SK-N-SH (cell line): Measurements from ENCODE around the gene NTSR1. TPM values are rescaled to one million over a fixed set of nuclear protein-coding genes. Genes with fewer than 3 reads are reported as not detected.
"Not testable (repeated sequence)": the region's sequence is repeated elsewhere in the genome, so short reads cannot be mapped to it uniquely, and the experiment has no call there.

Experiments used
- CTCF ChIA-PET: fragments of 300-600, 350-600 bp; formaldehyde crosslinking; extraction: SDS; loops from one replicate; lab custom pipeline; 2021; lab: Yijun Ruan, JAX
- POLR2A ChIA-PET: fragments of 350-600 bp; sonication (Branson Sonifier 250); formaldehyde crosslinking; extraction: SDS; loops from one replicate; lab custom pipeline; 2020; ENCODE audit warnings: antibody characterized with exemption, inconsistent platforms; lab: Yijun Ruan, JAX
- DNase-seq: peaks from one replicate; pipeline ENCODE4 v3.0.0; 2012
- H2AFZ ChIP-seq: fragments of 200-600 bp; sonication (generic); 2 replicates; pipeline ENCODE4 v1.8.1; 2016; ENCODE audit warnings: antibody characterized with exemption, mild to moderate bottlenecking, low read depth
- H3F3A ChIP-seq: fragments of 200-600 bp; sonication (generic); replicated peaks from 2 replicates; pipeline ENCODE3; 2016; ENCODE audit warnings: antibody characterized with exemption, mild to moderate bottlenecking; ENCODE audit not compliant: insufficient read depth
- H3K27ac ChIP-seq, 2 experiments: fragments of 200-500 bp in 1 of 2; fragments of 200-600 bp in 1 of 2; sonication (Bioruptor generic) in 1 of 2; sonication (generic), shearing (Covaris generic) in 1 of 2; 2 replicates each; pipeline versions ENCODE4 v1.5.1 to v1.6.1; 2014 to 2016; ENCODE audit warnings: low read depth in 2 of 2, inconsistent platforms in 1 of 2, low read length in 1 of 2, mild to moderate bottlenecking in 1 of 2, mixed read lengths in 1 of 2
- H3K27me3 ChIP-seq: fragments of 200-600 bp; sonication (generic), shearing (Covaris generic); 2 replicates; pipeline ENCODE4 v1.6.1; 2016; ENCODE audit warnings: mixed run types; ENCODE audit not compliant: insufficient read depth
- H3K36me3 ChIP-seq, 2 experiments: fragments of 200-500 bp in 1 of 2; fragments of 200-600 bp in 1 of 2; sonication (Bioruptor generic) in 1 of 2; sonication (generic) in 1 of 2; replicated peaks in 1 of 2; 2 replicates each; pipeline versions ENCODE3 to v1.5.1; 2014 to 2016; ENCODE audit warnings: low read length in 1 of 2, mild to moderate bottlenecking in 1 of 2; ENCODE audit not compliant: insufficient read depth in 2 of 2, control insufficient read depth in 1 of 2
- H3K4me1 ChIP-seq, 2 experiments: fragments of 200-500 bp in 1 of 2; fragments of 200-600 bp in 1 of 2; sonication (Bioruptor generic) in 1 of 2; sonication (generic), shearing (Covaris generic) in 1 of 2; 2 replicates each; pipeline versions ENCODE4 v1.5.1 to v1.6.1; 2014 to 2016; ENCODE audit warnings: low read depth in 1 of 2, low read length in 1 of 2, mixed run types in 1 of 2; ENCODE audit not compliant: insufficient read depth in 2 of 2, control insufficient read depth in 1 of 2
- H3K4me2 ChIP-seq: fragments of 200-600 bp; sonication (generic), shearing (Covaris generic); 2 replicates; pipeline ENCODE4 v1.6.1; 2017; ENCODE audit warnings: mixed run types
- H3K4me3 ChIP-seq, 2 experiments: fragments of 200-500 bp in 1 of 2; fragments of 200-600 bp in 1 of 2; sonication (Bioruptor generic) in 1 of 2; sonication (generic), shearing (Covaris generic) in 1 of 2; 2 replicates each; pipeline versions ENCODE4 v1.5.1 to v1.8.1; 2014 to 2016; ENCODE audit warnings: low read depth in 2 of 2, inconsistent platforms in 1 of 2, low read length in 1 of 2, mild to moderate bottlenecking in 1 of 2, mixed read lengths in 1 of 2, moderate library complexity in 1 of 2
- H3K79me2 ChIP-seq: fragments of 200-600 bp; sonication (generic); 2 replicates; pipeline ENCODE4 v1.8.1; 2017; ENCODE audit warnings: mild to moderate bottlenecking; ENCODE audit not compliant: insufficient read depth
- H3K9ac ChIP-seq: fragments of 200-600 bp; sonication (generic); 2 replicates; pipeline ENCODE4 v1.6.1; 2017; ENCODE audit warnings: mixed run types
- H3K9me2 ChIP-seq: fragments of 200-600 bp; sonication (generic); 2 replicates; pipeline ENCODE4 v1.6.1; 2017; ENCODE audit warnings: mixed run types
- H3K9me3 ChIP-seq: fragments of 200-600 bp; sonication (generic); 2 replicates; pipeline ENCODE4 v1.6.1; 2017; ENCODE audit warnings: mixed run types, mild to moderate bottlenecking, moderate library complexity
- H4K20me1 ChIP-seq: fragments of 200-600 bp; sonication (generic); 2 replicates; pipeline ENCODE4 v1.6.1; 2017; ENCODE audit warnings: mild to moderate bottlenecking, mixed run types; ENCODE audit not compliant: insufficient read depth
- ELF1 ChIP-seq: IDR thresholded peaks from 2 replicates; pipeline ENCODE4 v1.4.0; 2012
- IRF3 ChIP-seq: fragments of 150-350 bp; IDR thresholded peaks from 2 replicates; pipeline ENCODE4 v1.6.1; 2016; ENCODE audit warnings: mild to moderate bottlenecking, low read depth, low read length
- NFIC ChIP-seq: IDR thresholded peaks from 2 replicates; pipeline ENCODE4 v1.4.0; 2012; ENCODE audit warnings: borderline replicate concordance
- NRF1 ChIP-seq: IDR thresholded peaks from 2 replicates; pipeline ENCODE4 v1.6.1; 2012; ENCODE audit warnings: low read depth, mild to moderate bottlenecking, low read length
- PBX3 ChIP-seq: IDR thresholded peaks from 2 replicates; pipeline ENCODE4; 2012
- REST ChIP-seq: IDR thresholded peaks from 2 replicates; pipeline ENCODE4 v1.6.1; 2012; ENCODE audit warnings: mild to moderate bottlenecking, low read depth, low read length, moderate library complexity
- RFX5 ChIP-seq: IDR thresholded peaks from 2 replicates; pipeline ENCODE4 v1.6.1; 2012; ENCODE audit warnings: mild to moderate bottlenecking, improper control_type of control experiment, low read length
- SMC3 ChIP-seq: IDR thresholded peaks from 2 replicates; pipeline ENCODE4 v1.6.1; 2012; ENCODE audit warnings: low read depth, low read length, improper control_type of control experiment
- TEAD4 ChIP-seq: IDR thresholded peaks from 2 replicates; pipeline ENCODE4 v1.4.0; 2012; ENCODE audit warnings: mild to moderate bottlenecking, borderline replicate concordance; ENCODE audit not compliant: insufficient read depth
- USF1 ChIP-seq: IDR thresholded peaks from 2 replicates; pipeline ENCODE4 v1.4.0; 2012; ENCODE audit warnings: low read depth, borderline replicate concordance
- whole genome bisulfite sequencing: methylation state at CpG from one replicate; pipeline ENCODE4 v1.1.6; 2017; ENCODE audit warnings: low lambda C conversion rate; 5-methylcytosine and 5-hydroxymethylcytosine counted together
- polyA plus RNA-seq, 3 experiments: library from polyadenylated mRNA; depleted of rRNA; stranded (reverse); fragments of >200 nt; gene quantifications; 2 replicates each; pipeline ENCODE4 v1.2.3, GENCODE V29; 2012

The NTSR1 gene
- polyA plus RNA-seq, 1 of the 3 experiments (the other 2 are of a cell fraction), result 8.2 TPM

GRCh38 chr20:62682912-62683517 is 25.6 kb upstream of the NTSR1 start:
- Histone ChIP-seq H3K9ac (no peak overlapping the region), H3K36me3 (no peaks in the 10 kb centered on the region), H3K9me2 (no peaks in the 10 kb centered on the region), H3K4me1 (peaks cover 0 to 4% of the 10 kb centered on the region in 2 experiments; a peak in 1 of 4 replicates), H3K79me2 (no peaks in the 10 kb centered on the region), H3K4me3 (no peak overlapping the region), H3F3A (no peaks in the 10 kb centered on the region), H3K9me3 (no peaks in the 10 kb centered on the region), H3K4me2 (no peak overlapping the region), H3K27me3 (no peaks in the 10 kb centered on the region), H3K27ac (no peak overlapping the region), H4K20me1 (no peaks in the 10 kb centered on the region), H2AFZ (no peak overlapping the region)
- no peak for DNase-seq
- TF ChIP-seq ELF1 (no peak), PBX3 (no peak), TEAD4 (no peak), USF1 (no peak), NRF1 (no peak), REST (no peak), SMC3 (no peak), IRF3 (no peak), NFIC (no peak), RFX5 (no peak)
- CTCF ChIA-PET, result interaction anchor here (0.6 to 1.0 kb wide), 3 partner anchors 12 to 108 kb away, joined by 3 read pairs; no protein-coding TSS in a partner anchor
- 64% methylated on average over 29 of the region's 30 CpGs for WGBS
- POLR2A ChIA-PET, result no interaction called here

DNA sequence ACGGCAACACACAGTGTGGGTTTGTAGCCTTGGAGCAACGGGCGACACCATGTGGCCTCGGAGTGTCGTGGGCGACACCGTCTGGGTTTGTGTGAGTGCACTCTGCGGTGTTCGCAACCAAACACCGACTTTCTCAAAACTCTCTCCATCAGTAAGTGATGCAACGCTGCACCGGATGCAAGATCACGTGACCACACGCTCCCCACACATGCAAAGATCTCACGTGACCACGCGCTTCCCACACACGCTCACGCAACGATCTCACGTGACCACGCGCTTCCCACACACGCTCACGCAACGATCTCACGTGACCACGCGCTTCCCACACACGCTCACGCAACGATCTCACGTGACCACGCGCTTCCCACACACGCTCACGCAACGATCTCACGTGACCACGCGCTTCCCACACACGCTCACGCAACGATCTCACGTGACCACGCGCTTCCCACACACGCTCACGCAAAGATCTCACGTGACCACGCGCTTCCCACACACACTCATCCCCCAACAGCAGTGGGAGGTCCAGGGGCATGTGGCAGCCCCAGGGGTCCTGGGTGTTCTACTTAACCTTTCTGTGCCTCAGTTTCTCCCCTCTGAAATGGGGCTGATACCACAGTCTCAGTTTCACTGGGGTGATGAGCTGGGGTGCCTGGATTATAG is 24.8 kb upstream of the NTSR1 start:
- H2AFZ ChIP-seq, H3K9me2 ChIP-seq, DNase-seq, H4K20me1 ChIP-seq, H3F3A ChIP-seq, H3K27ac ChIP-seq, H3K4me1 ChIP-seq, H3K27me3 ChIP-seq, H3K36me3 ChIP-seq, H3K79me2 ChIP-seq, H3K9me3 ChIP-seq, H3K9ac ChIP-seq, POLR2A ChIA-PET, H3K4me2 ChIP-seq, H3K4me3 ChIP-seq: not testable (repeated sequence)
- 92% methylated on average over 47 of the region's 52 CpGs for WGBS
- CTCF ChIA-PET, result interaction anchor here (0.9 to 1.5 kb wide), 4 partner anchors 67 to 108 kb away, joined by 3 to 4 read pairs (median 3); no protein-coding TSS in a partner anchor
